ENCODE results near the gene CITED4.

CITED4 gene

DNA sequence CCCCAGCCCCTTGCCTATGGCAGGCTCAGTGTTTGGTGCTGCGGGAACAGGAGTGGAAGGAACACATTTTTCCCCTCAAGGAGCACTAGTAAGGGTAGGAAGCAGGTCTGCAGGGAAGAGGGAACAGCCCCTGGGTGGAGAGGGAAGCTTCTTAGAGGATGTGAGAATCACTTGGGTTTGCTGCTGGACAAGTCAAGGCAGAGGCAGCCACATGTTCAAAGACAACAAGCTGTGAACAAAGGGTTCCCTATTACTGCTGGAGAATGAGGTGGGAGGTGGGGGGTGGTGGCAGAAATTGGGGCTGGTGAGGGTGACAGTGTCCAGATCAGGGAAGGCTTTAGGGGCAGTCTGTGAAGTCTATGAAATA lies 24.8 kb upstream of the CITED4 start:
- no peak for DNase-seq
- intact Hi-C loops (cut with DNase I) = no loop called here

DNA sequence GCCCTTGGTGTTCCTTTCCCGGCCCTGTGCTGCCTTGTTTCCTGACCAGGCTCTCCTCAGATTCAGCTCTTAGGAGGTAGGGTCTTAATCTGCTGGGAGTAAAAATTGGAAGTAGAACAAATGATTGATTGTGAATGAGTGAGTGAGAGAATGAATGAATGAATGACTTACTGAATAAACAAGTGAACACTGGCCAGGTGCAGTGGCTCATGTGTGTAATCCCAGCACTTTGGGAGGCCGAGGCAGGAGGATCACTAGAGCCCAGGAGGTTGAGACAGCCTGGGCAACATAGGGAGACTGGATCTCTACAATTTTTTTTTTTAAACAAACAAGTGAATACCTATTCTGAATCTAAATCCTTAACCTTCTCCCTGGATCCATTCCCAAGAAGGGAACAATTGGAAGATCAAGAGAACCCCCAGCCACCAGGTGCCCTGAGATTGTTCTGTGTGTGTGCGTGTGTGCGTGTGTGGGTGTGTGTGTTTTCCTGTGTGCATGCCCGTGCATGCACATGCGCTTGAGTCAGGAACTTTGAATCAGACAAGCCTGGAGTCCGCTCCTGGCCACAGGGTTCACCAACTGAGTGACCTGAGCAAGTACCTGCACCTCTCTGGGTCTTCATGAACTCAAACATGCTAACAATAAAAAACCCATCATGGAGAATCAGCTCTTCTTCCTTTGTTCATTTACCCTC lies 24.3 kb upstream of the CITED4 start:
- DNase-seq = peak in 1 of 10 donors; percentile 12
- intact Hi-C loops (cut with DNase I) = no loop called here

GRCh38 chr1:40884055-40884795 lies 22.1 kb upstream of the CITED4 start:
- peak in 1 of 10 donors; percentile 76 for DNase-seq
- intact Hi-C loops (cut with DNase I) = no loop called here

GRCh38 chr1:40880813-40881549 lies 18.8 kb upstream of the CITED4 start:
- no peak for DNase-seq
- intact Hi-C loops (cut with DNase I) = no loop called here

GRCh38 chr1:40879482-40880175 lies 17.5 kb upstream of the CITED4 start:
- intact Hi-C loops (cut with DNase I) = no loop called here

GRCh38 chr1:40878906-40879305 lies 16.7 kb upstream of the CITED4 start:
- no peak for DNase-seq
- intact Hi-C loops (cut with DNase I) = no loop called here

More at GRCh38 chr1:40879482-40880175, 17.5 kb upstream of the CITED4 start:
- no peak for DNase-seq

DNA sequence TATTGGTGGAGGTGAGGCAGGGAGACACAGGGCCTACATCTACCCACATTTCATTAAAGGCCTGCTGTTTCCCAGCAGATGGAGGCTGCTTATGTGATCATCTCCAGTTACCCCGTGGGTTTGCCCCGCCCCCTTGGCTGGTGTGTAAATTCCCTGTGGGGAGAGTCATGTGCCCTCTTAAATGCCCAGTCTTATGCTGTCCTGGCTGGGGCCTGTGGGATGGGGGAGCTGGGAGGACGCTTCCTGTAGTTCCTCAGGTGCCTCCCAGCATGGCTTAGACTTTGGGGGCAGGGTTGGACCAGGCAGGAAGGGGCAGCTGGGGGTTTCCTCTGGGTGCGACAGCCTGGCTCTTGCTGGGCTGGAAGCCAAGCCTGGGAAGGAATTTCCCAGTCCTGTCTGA lies 15.5 kb upstream of the CITED4 start:
- intact Hi-C loops (cut with DNase I) = no loop called here
- DNase-seq = peak in 2 of 10 donors; percentile 20 to 71

DNA sequence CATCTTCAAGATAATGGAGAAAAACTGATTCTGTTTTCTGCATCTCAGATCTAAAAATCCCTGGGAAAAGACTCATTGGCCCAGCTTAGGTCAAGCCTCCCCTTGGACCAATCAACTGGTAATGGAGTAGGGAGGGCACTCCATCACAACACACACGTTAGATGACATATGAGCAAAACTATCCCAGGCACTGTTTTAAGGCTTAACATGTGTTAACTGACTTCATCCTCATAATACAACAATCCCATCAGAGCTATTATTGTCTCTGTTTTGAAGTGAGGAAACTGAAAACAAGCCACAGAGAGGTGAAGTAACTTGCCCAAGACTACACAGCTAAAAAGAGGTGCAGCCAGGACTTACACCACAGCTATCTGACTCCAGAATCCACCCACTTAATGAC lies 14.7 kb upstream of the CITED4 start:
- DNase-seq = no peak
- intact Hi-C loops (cut with DNase I) = no loop called here

- intact Hi-C loops (cut with DNase I) = no loop called here
- DNase-seq = no peak
These were observed 14.2 kb upstream of the CITED4 start for GRCh38 chr1:40876436-40876761.

DNA sequence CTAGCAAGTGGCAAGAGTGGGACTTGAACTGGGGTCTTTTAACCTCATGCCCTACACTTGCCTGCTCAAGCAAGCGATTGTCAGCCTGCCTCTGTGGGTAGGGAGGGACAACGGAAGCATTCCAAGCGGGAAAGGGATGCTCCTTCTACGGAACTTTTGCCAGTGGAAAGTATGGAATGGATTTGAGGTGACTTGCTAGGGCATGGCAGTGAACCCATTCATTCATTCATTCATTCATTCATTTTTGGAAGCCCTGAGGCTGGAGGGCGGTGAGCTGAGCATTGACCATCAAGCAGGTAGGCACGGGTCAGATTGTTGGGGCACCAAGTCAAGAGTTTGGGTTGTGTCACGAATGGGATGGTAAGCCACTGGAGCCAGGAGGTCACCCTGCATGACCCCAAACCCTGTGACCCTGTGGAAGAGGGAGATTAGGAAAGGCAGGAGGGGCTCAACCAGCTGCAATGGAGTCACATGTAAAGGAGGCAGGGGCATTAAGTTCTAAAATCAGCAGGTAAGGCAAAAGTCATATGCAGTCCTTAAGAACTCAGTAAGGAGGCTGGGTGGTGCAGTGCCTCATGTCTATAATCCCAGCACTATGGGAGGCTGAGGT lies 11.8 kb upstream of the CITED4 start:
- intact Hi-C loops (cut with DNase I) = no loop called here
- DNase-seq = no peak

GRCh38 chr1:40872276-40872675 lies 10.1 kb upstream of the CITED4 start:
- no peak for DNase-seq
- intact Hi-C loops (cut with DNase I) = no loop called here

- intact Hi-C loops (cut with DNase I) = no loop called here
These were observed 8.1 kb upstream of the CITED4 start for GRCh38 chr1:40870135-40870728.

DNA sequence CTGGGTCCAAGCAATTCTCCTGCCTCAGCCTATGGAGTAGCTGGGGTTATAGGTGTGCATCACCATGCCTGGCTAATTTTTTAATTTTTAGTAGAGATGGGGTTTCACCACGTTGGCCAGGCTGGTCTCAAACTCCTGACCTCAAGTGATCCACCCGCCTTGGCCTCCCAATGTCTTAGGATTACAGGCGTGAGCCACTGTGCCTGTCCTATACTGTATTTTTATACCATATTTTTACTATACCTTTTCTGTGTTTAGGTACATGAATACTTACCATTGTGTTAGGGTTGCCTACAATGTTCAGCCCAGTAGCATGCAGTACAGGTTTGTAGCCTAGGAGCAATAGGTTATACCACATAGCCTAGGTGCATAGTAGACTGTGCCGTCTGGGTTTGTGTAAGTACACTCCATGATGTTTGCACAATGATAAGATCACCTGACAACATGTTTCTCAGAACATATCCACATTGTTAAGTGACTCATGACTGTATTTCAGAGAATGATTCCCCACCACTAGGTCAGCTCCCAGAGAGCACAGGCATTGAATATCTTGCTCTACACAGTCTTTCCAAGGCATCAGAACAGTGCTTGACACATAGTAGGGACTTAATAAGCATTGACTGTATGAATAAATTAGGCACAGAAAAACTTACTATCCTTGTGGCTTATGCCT lies 6.0 kb upstream of the CITED4 start:
- intact Hi-C loops (cut with DNase I) = no loop called here

More at GRCh38 chr1:40870135-40870728, 8.1 kb upstream of the CITED4 start:
- DNase-seq = no peak

GRCh38 chr1:40861224-40862003 lies 749 bp downstream of the CITED4 start:
- intact Hi-C loops (cut with DNase I) = no loop called here
- peak in 2 of 10 donors; percentile 32 to 80 for DNase-seq

More for the DNA sequence above, 6.0 kb upstream of the CITED4 start:
- DNase-seq = no peak

DNA sequence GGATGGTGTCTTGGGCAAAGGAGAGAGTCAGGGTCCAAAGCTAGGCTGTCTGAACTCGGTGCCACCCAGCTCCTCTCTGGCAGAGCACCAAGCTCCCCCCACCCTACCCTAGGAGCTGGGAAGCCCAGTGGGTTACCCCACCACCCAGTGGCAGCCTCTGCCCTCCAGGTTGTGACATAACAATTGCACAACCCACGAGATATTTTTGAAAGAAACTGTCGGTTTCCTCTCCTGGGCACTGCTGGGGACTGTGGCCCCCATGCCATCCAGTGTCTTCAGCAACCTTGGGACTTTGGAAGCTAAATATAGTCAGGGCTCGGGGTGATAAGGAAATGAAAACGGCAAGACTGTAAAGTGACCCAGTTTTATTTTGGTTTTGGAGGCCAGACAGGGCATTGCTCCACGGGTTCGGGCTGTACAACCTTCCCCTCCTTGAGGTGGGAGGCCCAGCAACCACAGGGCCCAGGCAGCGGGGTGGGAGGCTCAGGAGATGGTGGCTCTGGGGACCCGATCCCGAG lies 1.4 kb downstream of the CITED4 start:
- intact Hi-C loops (cut with DNase I) = no loop called here

DNA sequence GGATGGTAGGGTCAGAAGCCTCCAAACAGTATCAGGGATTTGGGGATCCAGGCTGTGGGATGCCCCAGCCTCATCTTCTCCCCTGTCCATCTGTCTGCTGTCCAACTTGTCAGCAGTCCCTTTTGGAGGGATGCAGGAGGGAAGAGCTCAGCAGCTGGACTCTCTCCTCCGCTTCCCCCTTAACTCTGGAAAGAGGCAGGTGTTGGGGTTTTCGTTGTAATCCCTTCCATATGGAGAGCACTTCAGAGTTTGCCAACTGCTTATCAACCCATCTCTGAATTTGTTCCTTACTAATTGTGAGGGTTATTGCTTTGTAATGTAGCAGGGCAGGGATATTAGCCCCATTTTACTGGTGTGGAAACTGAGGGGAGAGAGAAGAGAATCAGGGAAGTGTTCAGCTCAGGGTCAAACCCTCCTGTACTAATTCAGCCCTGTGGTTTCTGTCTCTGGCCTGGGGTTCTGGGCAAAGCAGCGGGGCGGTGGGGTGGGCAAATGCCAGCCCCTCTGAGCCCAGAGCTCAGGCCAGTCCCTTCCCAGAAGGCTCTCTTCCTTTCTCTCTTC lies 3.2 kb downstream of the CITED4 start:
- peak in 1 of 10 donors; percentile 32 for DNase-seq
- intact Hi-C loops (cut with DNase I) = loop anchor here (10.0 kb wide), 1 partner anchor 164 kb away; the partner anchor contains the start of gene NFYC

More for the DNA sequence above, 1.4 kb downstream of the CITED4 start:
- DNase-seq = peak in 1 of 10 donors; percentile 83

DNA sequence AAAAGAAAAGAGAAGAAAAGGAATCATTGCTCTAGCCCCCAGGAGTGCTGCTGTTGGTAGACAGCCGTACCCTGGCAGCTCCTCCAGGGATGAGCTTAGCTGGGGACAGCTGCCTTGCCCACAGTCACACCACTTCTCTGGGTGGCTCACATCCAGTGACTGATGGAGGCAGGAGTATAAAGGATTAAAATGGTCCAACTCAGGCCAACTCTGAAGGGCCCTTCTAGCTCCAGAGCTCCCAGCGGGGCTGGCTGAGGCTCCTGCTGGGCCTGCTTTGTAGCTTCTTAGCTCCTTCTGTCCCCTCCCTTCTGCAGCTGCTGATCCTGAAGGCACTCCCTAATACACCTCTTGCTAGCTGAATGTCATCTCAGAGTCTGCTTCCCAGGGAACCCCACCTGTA lies 4.4 kb downstream of the CITED4 start:
- DNase-seq = peak in 1 of 10 donors; percentile 45
- intact Hi-C loops (cut with DNase I) = loop anchor here (10.0 kb wide), 1 partner anchor 163 kb away; the partner anchor contains the start of gene NFYC

All from posterior cingulate gyrus (tissue), 11 donors.